ENCODE measurements around the gene FUBP3. TPM values are rescaled to one million over a fixed set of nuclear protein-coding genes. Genes with fewer than 3 reads are reported as not detected.

The FUBP3 gene
- total RNA-seq, 1 experiment from 2014 or later: 78.6 TPM

DNA sequence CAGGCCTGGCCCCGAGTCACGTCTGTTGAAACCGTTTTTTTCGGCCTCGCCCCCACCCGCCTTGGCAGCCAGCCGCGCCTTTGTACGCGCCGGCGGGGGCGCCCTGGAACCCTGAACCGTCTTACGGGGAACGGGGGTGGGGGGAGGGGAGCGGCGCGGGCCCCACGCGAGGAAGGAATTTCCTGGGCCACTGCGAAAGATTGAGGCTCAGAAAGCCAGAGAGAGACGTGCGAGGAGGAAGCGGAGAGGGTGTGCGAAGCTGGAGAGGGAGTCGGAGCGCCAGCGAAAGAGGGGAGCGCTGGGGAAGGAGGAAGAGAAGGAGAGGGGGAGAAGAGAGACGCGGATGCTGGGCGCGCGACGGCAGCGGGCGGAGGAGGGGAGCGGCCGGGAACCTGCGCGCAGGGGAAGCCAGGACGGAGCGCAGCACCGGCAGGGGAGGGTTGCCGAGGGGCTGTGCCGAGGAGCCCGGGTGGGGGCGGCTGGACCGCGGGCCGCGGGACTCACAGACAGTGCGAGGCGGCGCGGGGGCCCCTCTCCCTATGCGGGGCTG, 80.4 kb downstream of the FUBP3 start:
- peak overlapping the region; percentile 2 for H3K4me2 ChIP-seq (ENCODE audit: insufficient read depth, insufficient read length, low read length)
- no peak overlapping the region for H2BK12ac ChIP-seq (ENCODE audit: insufficient read length, low read depth, low read length)

More for the DNA sequence above, 80.4 kb downstream of the FUBP3 start:
- H3K27ac Mint-ChIP-seq: no peak overlapping the region
- H3K4ac ChIP-seq (ENCODE audit: low read depth, low read length): no peak overlapping the region
- H2BK5ac ChIP-seq (ENCODE audit: insufficient read length, low read length): no peak overlapping the region
- H3K36me3 Mint-ChIP-seq (ENCODE audit: insufficient read depth in 1 of 3, low read depth in 3 of 3): peaks cover 3 to 7% (median 5%) of the 10 kb centered on the region in 3 experiments; a peak in 3 of 7 replicates
- peaks cover 79% of the 10 kb centered on the region for H3K27me3 ChIP-seq (ENCODE audit: insufficient read depth, low read length)
- no peak overlapping the region for H4K8ac ChIP-seq (replicated peaks; ENCODE audit: insufficient read length, low read depth, low read length)
- no peak overlapping the region for H3K27ac ChIP-seq (ENCODE audit: insufficient read length, low read depth, low read length)
- H4K20me1 ChIP-seq (ENCODE audit: control insufficient read depth, insufficient read depth, insufficient read length): no peaks in the 10 kb centered on the region
- H3K18ac ChIP-seq (ENCODE audit: insufficient read length, low read depth, low read length): no peak overlapping the region
- H2BK120ac ChIP-seq (ENCODE audit: low read depth, low read length, poor library complexity, severe bottlenecking): no peak overlapping the region
- H3K56ac ChIP-seq (ENCODE audit: insufficient read length, low read depth, low read length): no peak overlapping the region
- no peak overlapping the region for H2BK15ac ChIP-seq (ENCODE audit: low read depth, low read length)
- H3K4me1 Mint-ChIP-seq: peaks cover 4 to 24% of the 10 kb centered on the region in 2 experiments
- no peak overlapping the region for H4K5ac ChIP-seq (ENCODE audit: insufficient read length, low read depth, low read length)
- peak; percentile 58 for DNase-seq
- no peak overlapping the region for H2AK5ac ChIP-seq (ENCODE audit: insufficient read length, low read length)
- H4K91ac ChIP-seq (ENCODE audit: insufficient read length, low read depth, low read length): no peak overlapping the region
- H3K9me3 ChIP-seq (ENCODE audit: control insufficient read depth, low read depth, low read length): no peaks in the 10 kb centered on the region
- H3K4me1 ChIP-seq (ENCODE audit: insufficient read depth, low read length): no peaks in the 10 kb centered on the region
- WGBS (ENCODE audit: extremely low coverage, insufficient read length, low lambda C conversion rate): no CpG with 5 or more reads among the region's 58 CpGs
- H3K9me3 Mint-ChIP-seq: peaks cover 0 to 13% of the 10 kb centered on the region in 2 experiments; a peak in 2 of 5 replicates
- no peak overlapping the region; the same call in 1 of the 2 replicates for H3K14ac ChIP-seq (ENCODE audit: insufficient read depth, low read length)
- H3K79me1 ChIP-seq (ENCODE audit: insufficient read depth, low read depth, low read length, poor library complexity, severe bottlenecking): no peaks in the 10 kb centered on the region
- no peaks in the 10 kb centered on the region for H3K79me2 ChIP-seq (ENCODE audit: insufficient read depth, low read length)
- TF ChIP-seq CTCF (conservative IDR thresholded peaks at IDR 0.05): no peak
- peaks cover 18% of the 10 kb centered on the region for H3K23me2 ChIP-seq (ENCODE audit: insufficient read length, low read depth, low read length, poor library complexity, severe bottlenecking)
- no peak overlapping the region for H2AFZ ChIP-seq (ENCODE audit: low read length)
- no peak overlapping the region for H3K9ac ChIP-seq (ENCODE audit: extremely low read depth, insufficient read length, low read length)
- no peak overlapping the region for H3K23ac ChIP-seq (ENCODE audit: insufficient read length, low read depth, low read length)
- H3K27me3 Mint-ChIP-seq (ENCODE audit: low read depth): peaks cover 100% of the 10 kb centered on the region
- peak overlapping the region; percentile 49 to 81 for H3K4me3 Mint-ChIP-seq
- no peak overlapping the region for H3T11ph ChIP-seq (ENCODE audit: low read length)
- H2BK20ac ChIP-seq (ENCODE audit: low read depth, low read length, poor library complexity, severe bottlenecking): no peak overlapping the region

Data from H9 (cell line).